Pericardium fibroblast (primary cell): ENCODE results near the gene LMBR1L. TPM values are rescaled to one million over a fixed set of nuclear protein-coding genes. Genes with fewer than 3 reads are reported as not detected.

Experiments
- total RNA-seq: library from RNA; depleted of rRNA; stranded (reverse); fragments of >200 nt; gene quantifications from 2 replicates; pipeline ENCODE4 v1.2.3, GENCODE V29; 2015

Gene LMBR1L
- total RNA-seq, result 28.1 and 42.3 TPM in 2 replicates

GRCh38 chr12:49110464-49111155, at the start of gene LMBR1L:
LMBR1L (minus strand) TSS chr12:49110847; CDS start chr12:49110555, 292 bp downstream.

DNA sequence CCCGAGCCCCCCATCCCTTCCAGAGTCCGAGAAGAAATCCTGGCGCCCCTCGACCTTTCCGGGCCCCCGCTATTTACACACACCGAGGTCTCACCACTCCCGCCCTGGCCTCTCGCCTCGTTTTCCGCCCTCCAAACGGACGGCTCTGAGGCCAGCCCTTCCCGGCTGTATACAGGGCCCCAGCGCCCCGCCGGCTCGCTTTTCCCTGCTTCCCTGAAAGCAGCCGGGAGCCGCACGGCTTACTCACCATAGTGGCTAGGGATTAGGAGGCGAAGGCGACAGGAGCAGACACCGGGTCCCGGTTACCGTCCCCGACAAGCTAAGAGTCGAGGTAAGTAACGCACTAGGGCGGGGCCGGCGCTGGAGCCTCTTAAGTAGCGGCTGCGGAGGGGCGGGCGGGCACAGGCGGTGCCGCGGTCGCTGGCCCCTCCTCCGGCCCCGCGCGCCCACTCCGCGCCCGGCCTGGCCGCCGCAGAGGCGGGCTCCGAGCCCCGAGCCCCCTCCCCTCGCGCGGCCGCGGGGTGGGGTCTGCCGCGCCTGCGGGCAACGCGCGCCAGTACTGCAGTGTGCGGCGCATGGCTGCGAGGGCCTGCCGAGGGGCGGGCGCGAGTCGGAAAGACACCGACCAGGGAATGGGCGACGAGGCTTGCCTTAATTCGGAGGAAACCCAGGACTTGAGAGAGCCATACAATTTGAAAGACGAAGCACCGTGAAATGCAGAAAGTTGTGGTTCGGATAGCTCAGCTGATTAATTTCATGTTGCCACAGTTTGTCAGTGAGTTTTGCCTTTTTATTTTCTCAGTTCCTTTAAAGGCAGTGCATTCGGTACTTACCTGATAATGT, 20.6 kb upstream of the LMBR1L start, which contains the start of gene TUBA1B:
Gene TUBA1B, minus strand, starts transcription at position 345 of the 843 bp plus-strand sequence. Its CDS starts 95 bp downstream, at position 250.

GRCh38 chr12:49094160-49094974, 16.3 kb downstream of the LMBR1L start, which contains the start of gene DHH:
DHH (minus strand) TSS chr12:49094801; CDS start chr12:49094512, 289 bp downstream.

GRCh38 chr12:49069507-49070346, 40.9 kb downstream of the LMBR1L start, which contains the start of gene RHEBL1:
RHEBL1 (minus strand) TSS chr12:49069979; CDS start chr12:49069785, 194 bp downstream.

GRCh38 chr12:49060237-49061156, 50.1 kb downstream of the LMBR1L start, which contains the start of gene KMT2D:
KMT2D (minus strand) TSS chr12:49060794; CDS start chr12:49055324, 5,470 bp downstream.

Other genes with a start within 250 kb of the LMBR1L start
- gene RND1, start 245.0 kb downstream of the LMBR1L start, total RNA-seq, result 0.17 TPM in 1 of 2 replicates, not detected in the other
- 38.6 and 63.6 TPM in 2 replicates for gene FKBP11, start 185.4 kb downstream of the LMBR1L start, total RNA-seq
- 42.1 and 52.7 TPM in 2 replicates for gene ARF3, start 153.4 kb downstream of the LMBR1L start, total RNA-seq
- gene WNT10B, start 139.1 kb downstream of the LMBR1L start, total RNA-seq, result 0.12 TPM in 1 of 2 replicates, not detected in the other
- gene WNT1, start 132.5 kb downstream of the LMBR1L start, total RNA-seq, result not detected in 2 replicates
- 0.23 TPM in 1 of 2 replicates, not detected in the other for gene DDN, start 111.5 kb downstream of the LMBR1L start, total RNA-seq
- 47.9 and 66.5 TPM in 2 replicates for gene PRKAG1, start 92.1 kb downstream of the LMBR1L start, total RNA-seq
- 12.3 and 15.5 TPM in 2 replicates for gene KMT2D, start 50.1 kb downstream of the LMBR1L start, total RNA-seq
- 0.09 and 0.47 TPM in 2 replicates for gene RHEBL1, start 40.9 kb downstream of the LMBR1L start, total RNA-seq
- gene DHH, start 16.0 kb downstream of the LMBR1L start, total RNA-seq, result not detected in 2 replicates
- gene TUBA1B, start 20.5 kb upstream of the LMBR1L start, total RNA-seq, result 467 and 912 TPM in 2 replicates
- gene TUBA1A, start 78.2 kb upstream of the LMBR1L start, total RNA-seq, result 310 and 595 TPM in 2 replicates
- gene TUBA1C, start 154.2 kb upstream of the LMBR1L start, total RNA-seq, result 226 and 369 TPM in 2 replicates
- 0.09 TPM in 1 of 2 replicates, not detected in the other for gene PRPH, start 184.3 kb upstream of the LMBR1L start, total RNA-seq
- gene TROAP, start 212.4 kb upstream of the LMBR1L start, total RNA-seq, result 0.70 and 1.6 TPM in 2 replicates
- gene C1QL4, start 226.3 kb upstream of the LMBR1L start, total RNA-seq, result not detected in 2 replicates
- 0.34 and 4.3 TPM in 2 replicates for gene DNAJC22, start 236.0 kb upstream of the LMBR1L start, total RNA-seq